Esophagus (tissue), 2 donors: Measurements from ENCODE around the gene ERCC3. TPM values are rescaled to one million over a fixed set of nuclear protein-coding genes. Genes with fewer than 3 reads are reported as not detected.
A peak's percentile ranks its signal among the peaks of the same experiment; 100 is the strongest.

Source experiments
- H3K27ac ChIP-seq, 2 donors: one replicate each; pipeline ENCODE4 v1.5.1; 2013; ENCODE audit warnings: low read depth in 2 of 2, mild to moderate bottlenecking in 2 of 2, inconsistent platforms in 1 of 2, low read length in 1 of 2, moderate library complexity in 1 of 2
- H3K27me3 ChIP-seq, 2 donors: one replicate each; pipeline ENCODE4 v1.6.1; 2013; ENCODE audit warnings: low read length in 2 of 2, control low read depth in 1 of 2, mild to moderate bottlenecking in 1 of 2; ENCODE audit not compliant: insufficient read depth in 2 of 2, control insufficient read depth in 1 of 2
- H3K36me3 ChIP-seq, 2 donors: one replicate each; pipeline ENCODE4 v1.6.1; 2013; ENCODE audit warnings: low read length in 1 of 2; ENCODE audit not compliant: control insufficient read depth in 2 of 2, insufficient read depth in 2 of 2
- H3K4me1 ChIP-seq, 2 donors: one replicate each; pipeline ENCODE4 v1.6.1; 2013; ENCODE audit warnings: low read length in 1 of 2; ENCODE audit not compliant: control insufficient read depth in 2 of 2, insufficient read depth in 2 of 2
- H3K4me3 ChIP-seq, 2 donors: one replicate each; pipeline ENCODE4 v1.5.1; 2013; ENCODE audit warnings: low read length in 2 of 2, mild to moderate bottlenecking in 2 of 2, low read depth in 1 of 2, moderate library complexity in 1 of 2
- H3K9me3 ChIP-seq, 2 donors: one replicate each; pipeline ENCODE4 v1.6.1; 2013; ENCODE audit warnings: mild to moderate bottlenecking in 2 of 2, low read depth in 1 of 2, low read length in 1 of 2, moderate library complexity in 1 of 2; ENCODE audit not compliant: control insufficient read depth in 2 of 2, insufficient read depth in 1 of 2
- WGBS, 2 donors: extraction: QIAGEN DNeasy Blood & Tissue Kit; methylation state at CpG; one replicate each; pipeline ENCODE4 v1.1.7; 2013; 5-methylcytosine and 5-hydroxymethylcytosine counted together
- polyA plus RNA-seq, 2 donors: library from polyadenylated mRNA; stranded (reverse); fragments of 200-250 nt; gene quantifications; one replicate each; pipeline ENCODE4 v1.2.3, GENCODE V29; 2013
- donor health status: healthy with polysubstance abuse.
- donor health status: Bipolar disorder and iron deficiency.

ERCC3 gene
- polyA plus RNA-seq, 2 donors, result 13.2 to 21.6 TPM

DNA sequence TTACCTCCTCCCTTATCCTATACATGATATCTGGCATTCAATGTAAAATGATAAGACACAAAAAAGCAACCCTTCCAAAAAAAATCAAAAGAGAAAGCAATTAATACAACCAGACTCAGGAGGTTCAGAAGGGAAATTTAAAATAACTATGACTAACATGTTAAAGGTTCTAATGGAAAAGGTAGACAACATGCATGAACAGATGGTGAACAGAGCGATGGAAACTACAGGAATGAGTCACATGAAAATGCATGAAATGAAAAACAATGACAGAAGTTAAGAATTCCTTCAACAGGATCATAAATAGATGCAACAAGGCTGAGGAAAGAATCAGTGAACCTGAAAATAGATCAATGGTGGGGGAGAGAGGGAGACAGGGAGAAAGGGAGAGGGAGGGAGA is 26.1 kb upstream of the ERCC3 start:
- WGBS, 2 donors, result 87% methylated on average over 1 of the region's 1 CpG
- Histone ChIP-seq H3K27ac (no peak overlapping the region), H3K9me3 (no peaks in the 10 kb centered on the region), H3K4me3 (no peak overlapping the region), H3K27me3 (no peaks in the 10 kb centered on the region), H3K36me3 (peaks cover 0 to 11% of the 10 kb centered on the region in 2 donors), H3K4me1 (no peaks in the 10 kb centered on the region)

DNA sequence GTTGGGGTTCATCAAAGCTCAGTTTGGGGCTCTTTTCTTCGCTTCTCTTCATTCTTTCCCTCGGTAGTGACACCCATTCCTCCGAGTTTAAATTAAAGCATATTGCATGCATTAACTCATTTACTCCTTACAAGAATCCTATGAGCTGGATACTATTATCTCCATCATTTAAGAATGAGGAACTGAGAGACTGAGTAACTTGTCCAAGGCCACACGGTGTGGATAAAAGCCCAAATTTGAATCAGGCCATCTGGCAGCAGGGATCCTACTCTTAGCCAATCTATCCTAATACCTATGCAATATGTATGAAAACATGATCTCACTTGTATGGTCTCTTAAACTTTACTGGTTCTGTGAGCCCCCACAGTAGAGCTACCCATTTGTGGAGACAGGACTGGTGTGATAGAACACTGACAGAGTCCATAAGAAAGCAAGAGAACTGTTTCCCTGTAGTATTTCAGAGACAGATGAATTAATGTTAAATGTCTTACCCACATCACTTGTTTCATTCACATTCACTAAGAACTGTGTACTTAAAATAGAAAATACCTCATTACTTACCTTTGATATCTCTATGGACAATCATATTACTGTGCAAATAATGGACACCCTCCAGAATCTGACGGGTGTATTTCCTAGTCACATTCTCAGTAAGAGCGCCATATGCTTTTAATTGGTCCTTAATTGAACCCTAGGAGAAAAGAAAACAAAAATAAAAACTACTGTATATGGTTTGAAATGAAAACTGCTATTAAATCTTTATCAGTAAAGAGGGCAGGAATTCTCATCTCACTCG is 20.4 kb upstream of the ERCC3 start:
- Histone ChIP-seq H3K27ac (no peak overlapping the region), H3K9me3 (no peaks in the 10 kb centered on the region), H3K4me1 (no peaks in the 10 kb centered on the region), H3K36me3 (peaks cover 8% of the 10 kb centered on the region in 2 donors), H3K4me3 (no peak overlapping the region), H3K27me3 (no peaks in the 10 kb centered on the region)
- WGBS, 2 donors, result 94 to 95% methylated on average over 7 of the region's 7 CpGs

DNA sequence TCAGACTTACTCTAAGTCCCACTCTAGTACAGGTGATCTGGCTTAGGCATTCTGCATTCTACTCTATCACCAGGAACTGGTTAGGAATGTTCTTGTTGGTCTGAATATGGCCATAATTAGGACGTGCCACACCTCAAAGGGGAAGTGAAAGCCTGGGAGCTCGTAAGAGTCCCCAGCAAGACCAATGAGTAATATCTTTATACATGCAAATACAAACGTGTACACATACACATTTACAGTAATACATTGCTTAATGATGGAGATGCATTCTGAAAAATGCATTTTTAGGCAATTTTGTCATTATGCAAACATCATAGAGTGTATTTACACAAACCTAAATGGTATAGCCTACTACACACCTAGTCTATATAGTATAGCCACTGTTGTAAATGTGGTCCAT is 19.5 kb upstream of the ERCC3 start:
- H3K27ac ChIP-seq, result no peak overlapping the region
- H3K36me3 ChIP-seq, result peaks cover 7 to 8% of the 10 kb centered on the region in 2 donors
- H3K4me3 ChIP-seq, result no peak overlapping the region
- no peaks in the 10 kb centered on the region for H3K9me3 ChIP-seq
- no peaks in the 10 kb centered on the region for H3K4me1 ChIP-seq
- WGBS, 2 donors, result 79 to 80% methylated on average over 3 of the region's 3 CpGs
- H3K27me3 ChIP-seq, result no peaks in the 10 kb centered on the region

DNA sequence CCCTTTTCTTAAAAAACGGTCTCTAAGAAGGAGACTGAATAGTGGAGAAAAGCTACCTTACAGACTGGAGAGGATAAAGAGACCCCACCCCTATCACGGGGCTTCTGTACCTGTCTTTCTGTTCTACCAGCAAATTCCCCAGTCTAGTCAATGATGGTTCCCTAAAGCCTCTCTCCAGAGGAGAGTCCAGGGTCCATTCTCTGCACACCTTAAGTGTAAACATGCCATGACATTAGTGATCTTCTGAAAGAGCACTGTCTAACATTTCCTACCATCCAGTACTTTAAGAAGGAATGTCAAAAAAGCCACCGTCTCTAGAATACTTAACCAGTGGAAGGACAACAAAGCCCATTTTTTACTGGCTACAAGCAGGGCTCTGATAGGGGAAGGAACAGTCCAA is 17.0 kb upstream of the ERCC3 start:
- Histone ChIP-seq H3K9me3 (no peaks in the 10 kb centered on the region), H3K4me1 (no peaks in the 10 kb centered on the region), H3K36me3 (peaks cover 8 to 11% of the 10 kb centered on the region in 2 donors), H3K27me3 (no peaks in the 10 kb centered on the region), H3K27ac (no peak overlapping the region), H3K4me3 (no peak overlapping the region)
- 91 to 94% methylated on average over 3 of the region's 3 CpGs for WGBS, 2 donors

DNA sequence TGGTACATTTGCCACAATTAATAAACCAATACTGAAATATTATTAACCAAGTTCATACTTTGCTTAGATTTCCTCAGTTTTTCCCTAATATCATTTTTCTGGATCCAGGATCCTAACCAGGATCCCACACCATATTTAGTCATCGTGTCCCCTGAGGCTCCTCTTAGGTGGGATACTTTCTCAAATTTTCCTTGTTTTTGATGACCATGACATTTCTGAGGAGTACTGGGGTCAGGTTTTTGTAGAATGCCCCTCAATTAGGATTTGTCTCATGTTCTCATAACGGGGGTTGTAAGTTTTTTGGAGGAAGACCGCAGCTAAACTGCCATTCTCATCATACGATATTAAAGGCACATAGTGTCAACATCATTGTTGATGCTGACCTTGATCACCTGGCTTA is 15.5 kb upstream of the ERCC3 start:
- H3K4me3 ChIP-seq, result no peak overlapping the region
- no peaks in the 10 kb centered on the region for H3K27me3 ChIP-seq
- H3K27ac ChIP-seq, result no peak overlapping the region
- H3K36me3 ChIP-seq, result peaks cover 5 to 9% of the 10 kb centered on the region in 2 donors
- H3K4me1 ChIP-seq, result no peaks in the 10 kb centered on the region
- no peaks in the 10 kb centered on the region for H3K9me3 ChIP-seq
- WGBS, 2 donors, result 92 to 95% methylated on average over 4 of the region's 4 CpGs

DNA sequence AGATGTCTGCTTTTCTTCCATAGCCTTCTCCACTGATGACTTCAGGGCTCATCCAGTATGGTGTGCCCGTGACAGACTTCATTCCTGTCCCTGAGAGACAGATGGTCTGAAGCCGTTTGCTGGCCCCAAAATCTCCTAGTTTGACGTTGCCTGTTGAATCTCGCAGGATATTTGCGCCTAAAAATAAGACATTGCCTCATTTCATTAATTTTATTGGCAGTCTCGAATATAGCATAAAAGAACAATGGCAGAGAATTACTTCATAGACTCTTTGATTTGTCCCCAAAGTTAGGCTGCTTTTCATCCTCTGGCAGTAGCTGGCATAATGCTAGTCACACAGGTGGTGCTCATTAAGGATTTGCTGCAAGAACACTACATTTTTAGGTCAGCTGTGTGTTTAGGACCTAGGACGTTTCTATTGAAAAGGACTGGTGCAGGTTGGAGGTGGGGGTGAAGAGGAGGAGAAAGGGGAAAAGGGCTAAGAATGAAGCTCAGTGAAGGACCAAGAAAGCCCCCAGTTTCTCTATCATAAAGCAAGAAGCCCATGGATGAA is 14.7 kb upstream of the ERCC3 start:
- Histone ChIP-seq H3K36me3 (peaks cover 5% of the 10 kb centered on the region in 2 donors), H3K4me3 (no peak overlapping the region), H3K27me3 (no peaks in the 10 kb centered on the region), H3K9me3 (no peaks in the 10 kb centered on the region), H3K27ac (no peak overlapping the region), H3K4me1 (no peaks in the 10 kb centered on the region)
- 88 to 89% methylated on average over 7 of the region's 7 CpGs for WGBS, 2 donors

DNA sequence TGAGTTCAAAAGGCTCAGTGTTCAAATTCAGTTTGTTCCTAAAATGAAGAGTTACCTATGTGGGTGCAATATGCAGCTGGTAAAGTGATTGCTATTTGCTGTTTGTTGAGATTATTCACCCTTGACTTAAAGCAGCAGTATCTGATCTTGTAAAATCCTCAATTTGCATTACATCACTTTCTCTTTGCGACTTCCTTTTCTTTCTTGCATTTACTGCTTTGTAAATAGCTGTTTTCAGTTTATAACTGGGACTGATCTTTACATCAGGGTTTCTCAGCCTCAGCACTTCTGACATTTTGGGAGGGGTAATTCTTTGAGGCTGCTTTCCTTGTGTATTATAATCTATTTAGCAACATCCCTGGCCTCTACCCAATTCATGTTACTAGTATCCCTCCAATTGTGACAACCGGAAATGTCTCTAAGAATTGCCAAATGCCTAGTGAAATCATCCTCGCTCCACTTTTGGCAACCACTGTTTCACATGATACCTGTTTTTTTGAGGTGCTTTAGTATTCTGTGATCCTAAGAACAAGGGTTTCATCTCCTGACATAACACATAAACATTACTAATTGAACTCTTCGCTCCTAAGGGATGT is 12.1 kb upstream of the ERCC3 start:
- H3K4me1 ChIP-seq, result no peaks in the 10 kb centered on the region
- 90 to 92% methylated on average over 4 of the region's 4 CpGs for WGBS, 2 donors
- H3K4me3 ChIP-seq, result no peak overlapping the region
- H3K9me3 ChIP-seq, result no peaks in the 10 kb centered on the region
- no peak overlapping the region for H3K27ac ChIP-seq
- no peaks in the 10 kb centered on the region for H3K27me3 ChIP-seq
- H3K36me3 ChIP-seq, result peaks cover 3 to 5% of the 10 kb centered on the region in 2 donors

DNA sequence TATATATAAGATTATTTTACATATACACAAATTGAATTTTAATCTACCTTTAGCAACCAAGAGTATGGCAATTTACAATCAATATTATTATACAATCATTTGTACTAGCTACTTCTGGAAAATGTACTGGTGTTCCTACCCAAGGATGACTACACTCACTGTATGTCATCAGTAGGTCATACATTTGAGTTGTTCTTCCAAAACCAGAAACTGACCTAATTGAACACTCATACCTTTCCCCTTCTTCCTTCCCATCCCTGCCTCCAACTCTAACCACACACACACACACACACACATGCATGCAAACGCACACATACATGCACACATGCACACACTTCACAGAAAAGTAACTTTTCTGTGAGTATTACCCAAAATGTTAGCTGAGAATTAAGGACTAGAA is 8.2 kb upstream of the ERCC3 start:
- no peaks in the 10 kb centered on the region for H3K36me3 ChIP-seq
- no peaks in the 10 kb centered on the region for H3K4me1 ChIP-seq
- no peaks in the 10 kb centered on the region for H3K9me3 ChIP-seq
- no peaks in the 10 kb centered on the region for H3K27me3 ChIP-seq
- H3K4me3 ChIP-seq, result no peak overlapping the region
- no peak overlapping the region for H3K27ac ChIP-seq
- 94 to 96% methylated on average over 1 of the region's 1 CpG for WGBS, 2 donors

DNA sequence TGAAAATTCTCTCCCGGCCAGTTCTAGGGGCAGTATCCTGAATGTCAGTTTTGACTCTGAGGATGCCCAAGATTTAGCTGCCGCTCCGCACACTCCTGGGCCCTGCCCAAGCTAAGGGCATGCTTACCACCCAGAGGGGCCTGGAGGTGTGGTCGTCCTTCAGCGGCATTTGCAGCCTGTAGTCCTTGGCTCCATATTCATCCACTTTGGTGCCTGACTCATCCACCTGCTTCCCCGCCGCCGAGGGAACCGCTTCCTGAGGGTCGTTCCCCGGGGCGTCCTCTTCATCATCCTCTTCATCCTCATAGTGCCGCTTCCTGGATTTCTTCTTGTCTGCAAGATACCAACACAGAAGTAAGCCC is 577 bp downstream of the ERCC3 start:
- peaks cover 20 to 28% of the 10 kb centered on the region in 2 donors for H3K36me3 ChIP-seq
- peaks cover 3 to 7% of the 10 kb centered on the region in 2 donors for H3K4me1 ChIP-seq
- peak overlapping the region; percentile 74 to 75 for H3K27ac ChIP-seq
- H3K4me3 ChIP-seq, result peak overlapping the region; percentile 90 to 98
- WGBS, 2 donors, result 12 to 17% methylated on average over 13 of the region's 13 CpGs
- no peaks in the 10 kb centered on the region for H3K27me3 ChIP-seq
- H3K9me3 ChIP-seq, result no peaks in the 10 kb centered on the region
